Thyroid gland (tissue), 4 donors: ENCODE measurements around the gene SMIM43. TPM values are rescaled to one million over a fixed set of nuclear protein-coding genes. Genes with fewer than 3 reads are reported as not detected.

Experiments used
- DNase-seq, 2 donors: peaks; one replicate each; pipeline ENCODE4 v3.0.0-alpha.2; 2019
- H3K27ac ChIP-seq, 3 donors: fragments of 200-600 bp; sonication (generic); 1 replicate in 2 of 3; 2 replicates in 1 of 3; pipeline ENCODE4 v1.5.1; 2016 to 2019; ENCODE audit warnings: mild to moderate bottlenecking in 1 of 3, moderate library complexity in 1 of 3
- H3K27me3 ChIP-seq: fragments of 200-600 bp; sonication (generic); one replicate; pipeline ENCODE4 v1.5.1; 2019
- H3K36me3 ChIP-seq, 2 donors: fragments of 200-600 bp; sonication (generic); one replicate each; pipeline ENCODE4 v1.5.1; 2016 to 2019
- H3K4me1 ChIP-seq, 2 donors: fragments of 200-600 bp; sonication (generic); one replicate each; pipeline ENCODE4 v1.5.1; 2017 to 2019
- H3K4me3 ChIP-seq, 3 donors: fragments of 200-600 bp; sonication (generic); replicated peaks in 1 of 3; 1 replicate in 2 of 3; 2 replicates in 1 of 3; pipeline ENCODE4 v1.5.1; 2016; ENCODE audit warnings: mild to moderate bottlenecking in 1 of 3
- H3K9me3 ChIP-seq: fragments of 200-600 bp; sonication (generic); one replicate; pipeline ENCODE4 v1.5.1; 2017
- CTCF ChIP-seq, 6 experiments: fragments of 200-600 bp in 3 of 6; fragments of 450-650 bp in 3 of 6; sonication (generic) in 3 of 6; IDR thresholded peaks; one replicate each; pipeline ENCODE4 v1.5.1; 2016 to 2019; ENCODE audit warnings: antibody characterized with exemption in 6 of 6, mild to moderate bottlenecking in 2 of 6, inconsistent platforms in 1 of 6, moderate library complexity in 1 of 6
- POLR2A ChIP-seq, 2 donors: fragments of 450-650 bp; IDR thresholded peaks; one replicate each; pipeline ENCODE4 v1.6.1; 2017; ENCODE audit warnings: antibody characterized with exemption in 2 of 2, mild to moderate bottlenecking in 2 of 2, moderate library complexity in 1 of 2
- WGBS, 2 donors: methylation state at CpG; one replicate each; pipeline ENCODE4 v1.1.5; 2017; 5-methylcytosine and 5-hydroxymethylcytosine counted together
- intact Hi-C: fragments of 100-400 bp; cut with DNase I; formaldehyde crosslinking; loops from one replicate; pipeline ENCODE4 v1.15.1; 2023
- total RNA-seq, 4 donors: library from RNA; depleted of rRNA; stranded (reverse); fragments of >200 nt; gene quantifications; one replicate each; pipeline ENCODE4 v1.2.3, GENCODE V29; 2016

Gene SMIM43
- total RNA-seq, 4 donors from 2014 or later = not detected

- peak in 1 of 6 experiments; percentile 24 for TF ChIP-seq CTCF (IDR thresholded peaks at IDR 0.05)
- TF ChIP-seq POLR2A (IDR thresholded peaks at IDR 0.05) = peak in 1 of 2 donors; percentile 79
- Histone ChIP-seq H3K9me3 (no peaks in the 10 kb centered on the region), H3K27me3 (no peaks in the 10 kb centered on the region), H3K36me3 (peaks cover 25% of the 10 kb centered on the region in 2 donors), H3K27ac (peak within 1 kb of the TSS; percentile 84 to 93 (median 89)), H3K4me1 (peaks cover 0 to 6% of the 10 kb centered on the region in 2 donors), H3K4me3 (peak within 1 kb of the TSS; percentile 41 to 98 (median 91))
- intact Hi-C loops = no loop called here
- 0 to 1% methylated on average over 24 to 33 of the region's 48 CpGs for WGBS, 2 donors
- peak; percentile 90 to 94 for DNase-seq
Measured at GRCh38 chr4:121800961-121801714, 36.2 kb upstream of the SMIM43 start, which contains the start of gene EXOSC9. TSS of gene EXOSC9 (plus strand) at chr4:121801323. CDS start at chr4:121801425, 102 bp downstream.

- WGBS, 2 donors = 51% methylated on average over 8 of the region's 8 CpGs
- H3K9me3 ChIP-seq = no peaks in the 10 kb centered on the region
- intact Hi-C loops = no loop called here
- peak overlapping the region; percentile 84 to 93 (median 89) for H3K27ac ChIP-seq
- peaks cover 0 to 6% of the 10 kb centered on the region in 2 donors for H3K4me1 ChIP-seq
- peaks cover 21 to 25% of the 10 kb centered on the region in 2 donors for H3K36me3 ChIP-seq
- H3K4me3 ChIP-seq = peak overlapping the region; percentile 41 to 98 (median 91)
- H3K27me3 ChIP-seq = no peaks in the 10 kb centered on the region
- no peak for TF ChIP-seq CTCF (IDR thresholded peaks at IDR 0.05)
- DNase-seq = no peak
Measured at GRCh38 chr4:121800638-121800960, 35.6 kb upstream of the SMIM43 start.

- no peak overlapping the region for H3K27ac ChIP-seq
- DNase-seq = no peak
- H3K27me3 ChIP-seq = no peaks in the 10 kb centered on the region
- 93 to 94% methylated on average over 3 of the region's 3 CpGs for WGBS, 2 donors
- no peak overlapping the region for H3K4me3 ChIP-seq
- intact Hi-C loops = no loop called here
- peaks cover 18 to 21% of the 10 kb centered on the region in 2 donors for H3K36me3 ChIP-seq
- H3K9me3 ChIP-seq = no peaks in the 10 kb centered on the region
- TF ChIP-seq POLR2A (IDR thresholded peaks at IDR 0.05) = no peak
- TF ChIP-seq CTCF (IDR thresholded peaks at IDR 0.05) = no peak
- peaks cover 0 to 6% of the 10 kb centered on the region in 2 donors for H3K4me1 ChIP-seq
Measured at GRCh38 chr4:121799867-121800501, 35.0 kb upstream of the SMIM43 start.

GRCh38 chr4:121799208-121799823 is 34.4 kb upstream of the SMIM43 start:
- no peaks in the 10 kb centered on the region for H3K27me3 ChIP-seq
- no peak for TF ChIP-seq POLR2A (IDR thresholded peaks at IDR 0.05)
- no peak for TF ChIP-seq CTCF (IDR thresholded peaks at IDR 0.05)

More at GRCh38 chr4:121799208-121799823, 34.4 kb upstream of the SMIM43 start:
- Histone ChIP-seq H3K9me3 (no peaks in the 10 kb centered on the region), H3K36me3 (peaks cover 12 to 14% of the 10 kb centered on the region in 2 donors), H3K27ac (no peak overlapping the region), H3K4me1 (peaks cover 0 to 6% of the 10 kb centered on the region in 2 donors), H3K4me3 (no peak overlapping the region)
- intact Hi-C loops = no loop called here
- no peak for DNase-seq
- WGBS, 2 donors = 80 to 90% methylated on average over 2 of the region's 2 CpGs
